Mucosa of gallbladder (tissue), 1 donor: Measurements from ENCODE around the gene TULP4. TPM values are rescaled to one million over a fixed set of nuclear protein-coding genes. Genes with fewer than 3 reads are reported as not detected.
"Not testable (repeated sequence)": the region's sequence is repeated elsewhere in the genome, so short reads cannot be mapped to it uniquely, and the experiment has no call there.

Source experiments
- DNase-seq: peaks from one replicate; pipeline ENCODE4 v3.0.0-alpha.2; 2020; ENCODE audit warnings: low spot score
- total RNA-seq: library from RNA; stranded (reverse); gene quantifications from one replicate; pipeline ENCODE4 v1.2.1, GENCODE V29; 2021
- donor health status: DM: no; HTN: no; CAD: no.

TULP4 gene
- total RNA-seq, 1 donor from 2014 or later, result 93.0 TPM

GRCh38 chr6:158295976-158296853, 16.1 kb upstream of the TULP4 start:
- DNase-seq, result not testable (repeated sequence)

- not testable (repeated sequence) for DNase-seq
Observed at GRCh38 chr6:158296854-158297324, 15.4 kb upstream of the TULP4 start.

GRCh38 chr6:158297657-158298056, 14.6 kb upstream of the TULP4 start:
- not testable (repeated sequence) for DNase-seq

GRCh38 chr6:158300306-158301143, 11.7 kb upstream of the TULP4 start:
- peak; percentile 61 for DNase-seq

- DNase-seq, result not testable (repeated sequence)
Observed at GRCh38 chr6:158301561-158301960, 10.7 kb upstream of the TULP4 start.

- not testable (repeated sequence) for DNase-seq
Observed at GRCh38 chr6:158302195-158302796, 10.0 kb upstream of the TULP4 start.

- no peak for DNase-seq
Observed at GRCh38 chr6:158303210-158303731, 9.0 kb upstream of the TULP4 start.

- no peak for DNase-seq
Observed at GRCh38 chr6:158304254-158304653, 8.0 kb upstream of the TULP4 start.

- DNase-seq, result no peak
Observed at GRCh38 chr6:158309814-158310213, 2.5 kb upstream of the TULP4 start.

GRCh38 chr6:158311193-158311592, 1.1 kb upstream of the TULP4 start:
- DNase-seq, result no peak

- no peak for DNase-seq
Observed at GRCh38 chr6:158311626-158312025, 639 bp upstream of the TULP4 start.

- no peak for DNase-seq
Observed at GRCh38 chr6:158312672-158313397, 570 bp downstream of the TULP4 start.

GRCh38 chr6:158313989-158314388, 1.7 kb downstream of the TULP4 start:
- no peak for DNase-seq

GRCh38 chr6:158314737-158315136, 2.5 kb downstream of the TULP4 start:
- DNase-seq, result no peak

- DNase-seq, result no peak
Observed at GRCh38 chr6:158316022-158316421, 3.8 kb downstream of the TULP4 start.

- DNase-seq, result no peak
Observed at GRCh38 chr6:158321960-158322359, 9.7 kb downstream of the TULP4 start.

GRCh38 chr6:158322400-158322723, 10.1 kb downstream of the TULP4 start:
- no peak for DNase-seq

- no peak for DNase-seq
Observed at GRCh38 chr6:158322724-158323560, 10.7 kb downstream of the TULP4 start.

- DNase-seq, result no peak
Observed at GRCh38 chr6:158323561-158323958, 11.3 kb downstream of the TULP4 start.

- no peak for DNase-seq
Observed at GRCh38 chr6:158324136-158324535, 11.9 kb downstream of the TULP4 start.
